ENCODE results near the gene NUP98.

The NUP98 gene

GRCh38 chr11:3797329-3798090 is at the start of gene NUP98:
TSS of gene NUP98 (minus strand) at chr11:3797554. CDS start at chr11:3782117, 15,437 bp downstream.
- DNase-seq: peak; percentile 99

- DNase-seq: no peak
Observed at GRCh38 chr11:3845670-3846069, 48.3 kb upstream of the NUP98 start.

- no peak for DNase-seq
Observed at GRCh38 chr11:3845246-3845645, 47.9 kb upstream of the NUP98 start.

- no peak for DNase-seq
Observed at GRCh38 chr11:3843326-3843725, 46.0 kb upstream of the NUP98 start.

GRCh38 chr11:3841426-3842350 is 44.3 kb upstream of the NUP98 start:
- DNase-seq: peak; percentile 41

- no peak for DNase-seq
Observed at GRCh38 chr11:3840870-3841425, 43.6 kb upstream of the NUP98 start, which contains the start of gene RHOG. TSS of gene RHOG (minus strand) at chr11:3840959. CDS start at chr11:3828138, 12,821 bp downstream.

GRCh38 chr11:3840004-3840869 is 42.9 kb upstream of the NUP98 start:
- no peak for DNase-seq

GRCh38 chr11:3838504-3838903 is 41.1 kb upstream of the NUP98 start:
- no peak for DNase-seq

- DNase-seq: no peak
Observed at GRCh38 chr11:3837793-3838192, 40.4 kb upstream of the NUP98 start.

- DNase-seq: no peak
Observed at GRCh38 chr11:3836903-3837302, 39.5 kb upstream of the NUP98 start.

GRCh38 chr11:3835751-3836150 is 38.4 kb upstream of the NUP98 start:
- no peak for DNase-seq

- no peak for DNase-seq
Observed at GRCh38 chr11:3834664-3835461, 37.5 kb upstream of the NUP98 start.

GRCh38 chr11:3834349-3834663 is 37.0 kb upstream of the NUP98 start:
- no peak for DNase-seq

- no peak for DNase-seq
Observed at GRCh38 chr11:3833449-3833848, 36.1 kb upstream of the NUP98 start.

- DNase-seq: no peak
Observed at GRCh38 chr11:3832816-3833215, 35.5 kb upstream of the NUP98 start.

- no peak for DNase-seq
Observed at GRCh38 chr11:3831378-3832239, 34.3 kb upstream of the NUP98 start.

GRCh38 chr11:3830730-3831129 is 33.4 kb upstream of the NUP98 start:
- DNase-seq: no peak

- DNase-seq: no peak
Observed at GRCh38 chr11:3830088-3830487, 32.7 kb upstream of the NUP98 start.

GRCh38 chr11:3827434-3828186 is 30.3 kb upstream of the NUP98 start:
- no peak for DNase-seq

GRCh38 chr11:3826721-3827120 is 29.4 kb upstream of the NUP98 start:
- DNase-seq: no peak

Data from DMS153 (cell line).